ENCODE data around the gene ZFAND3.
A peak's percentile ranks its signal among the peaks of the same experiment; 100 is the strongest.

Gene ZFAND3

DNA sequence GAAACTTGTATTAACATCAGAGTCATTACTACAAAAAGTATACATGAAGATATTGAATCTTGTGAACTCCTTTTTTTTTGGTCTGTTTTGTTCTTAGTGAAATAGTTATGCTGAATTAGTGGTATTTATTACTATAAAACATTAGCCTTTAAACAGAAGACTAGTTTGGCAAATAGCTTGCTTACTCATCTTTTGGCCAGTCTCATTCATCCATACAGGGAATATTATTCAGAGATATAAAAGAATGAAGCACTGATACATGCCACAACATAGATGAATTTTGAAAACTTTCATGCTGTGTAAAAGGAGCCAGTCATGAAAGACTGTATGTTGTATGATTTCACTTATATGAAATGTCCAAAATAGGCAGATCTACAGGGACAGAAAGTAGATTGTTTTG is 205.9 kb downstream of the ZFAND3 start:
- H3K4me3 ChIP-seq (replicated peaks; ENCODE audit: low read depth, low read length): no peak overlapping the region
- TF ChIP-seq CTCF (IDR thresholded peaks at IDR 0.05; ENCODE audit: low read depth, low read length, missing control alignments): no peak
- DNase-seq (ENCODE audit: extremely low read depth, low read depth): no peak

DNA sequence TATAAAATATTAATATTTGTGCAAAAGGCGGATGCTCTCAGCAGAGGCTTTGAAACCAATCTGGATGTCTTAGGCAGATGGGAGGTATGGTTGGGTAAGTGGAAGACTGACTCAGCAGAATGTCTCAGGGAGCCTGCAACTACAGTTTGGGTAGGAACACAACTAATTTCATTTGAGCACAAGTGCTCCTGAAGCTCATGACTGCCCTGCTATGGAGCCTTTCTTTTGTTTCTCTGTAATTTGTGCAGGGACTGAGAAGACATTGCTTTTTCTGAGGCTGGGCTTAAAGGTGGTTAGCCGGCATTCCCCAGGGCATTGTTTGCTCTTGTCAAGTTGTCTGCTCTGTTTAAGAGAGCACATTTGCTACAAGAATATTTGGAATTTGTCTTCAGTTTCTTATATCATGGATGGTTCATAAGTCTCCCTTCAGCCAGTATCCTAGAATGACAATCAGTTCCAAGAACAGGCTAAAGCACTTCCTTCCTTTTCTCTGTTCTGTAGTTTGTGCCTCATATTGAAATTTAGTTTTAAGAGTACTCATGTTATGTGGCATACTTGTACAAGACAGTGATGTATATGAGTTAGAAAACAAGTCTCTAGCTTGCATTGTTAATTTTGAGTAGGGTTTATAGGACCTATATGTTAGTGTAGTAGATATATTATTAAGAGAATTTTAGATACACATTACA is 208.3 kb downstream of the ZFAND3 start:
- no peak overlapping the region for H3K4me3 ChIP-seq (replicated peaks; ENCODE audit: low read depth, low read length)
- no peak for TF ChIP-seq CTCF (IDR thresholded peaks at IDR 0.05; ENCODE audit: low read depth, low read length, missing control alignments)
- no peak for DNase-seq (ENCODE audit: extremely low read depth, low read depth)

GRCh38 chr6:38030380-38030779 is 210.9 kb downstream of the ZFAND3 start:
- H3K4me3 ChIP-seq (replicated peaks; ENCODE audit: low read depth, low read length): no peak overlapping the region
- DNase-seq (ENCODE audit: extremely low read depth, low read depth): no peak
- no peak for TF ChIP-seq CTCF (IDR thresholded peaks at IDR 0.05; ENCODE audit: low read depth, low read length, missing control alignments)

- TF ChIP-seq CTCF (IDR thresholded peaks at IDR 0.05; ENCODE audit: low read depth, low read length, missing control alignments): no peak
- no peak overlapping the region for H3K4me3 ChIP-seq (replicated peaks; ENCODE audit: low read depth, low read length)
- DNase-seq (ENCODE audit: extremely low read depth, low read depth): no peak
Observed at GRCh38 chr6:38032797-38033196, 213.3 kb downstream of the ZFAND3 start.

- H3K4me3 ChIP-seq (replicated peaks; ENCODE audit: low read depth, low read length): no peak overlapping the region
- no peak for DNase-seq (ENCODE audit: extremely low read depth, low read depth)
- TF ChIP-seq CTCF (IDR thresholded peaks at IDR 0.05; ENCODE audit: low read depth, low read length, missing control alignments): no peak
Observed at GRCh38 chr6:38033442-38033982, 214.0 kb downstream of the ZFAND3 start.

DNA sequence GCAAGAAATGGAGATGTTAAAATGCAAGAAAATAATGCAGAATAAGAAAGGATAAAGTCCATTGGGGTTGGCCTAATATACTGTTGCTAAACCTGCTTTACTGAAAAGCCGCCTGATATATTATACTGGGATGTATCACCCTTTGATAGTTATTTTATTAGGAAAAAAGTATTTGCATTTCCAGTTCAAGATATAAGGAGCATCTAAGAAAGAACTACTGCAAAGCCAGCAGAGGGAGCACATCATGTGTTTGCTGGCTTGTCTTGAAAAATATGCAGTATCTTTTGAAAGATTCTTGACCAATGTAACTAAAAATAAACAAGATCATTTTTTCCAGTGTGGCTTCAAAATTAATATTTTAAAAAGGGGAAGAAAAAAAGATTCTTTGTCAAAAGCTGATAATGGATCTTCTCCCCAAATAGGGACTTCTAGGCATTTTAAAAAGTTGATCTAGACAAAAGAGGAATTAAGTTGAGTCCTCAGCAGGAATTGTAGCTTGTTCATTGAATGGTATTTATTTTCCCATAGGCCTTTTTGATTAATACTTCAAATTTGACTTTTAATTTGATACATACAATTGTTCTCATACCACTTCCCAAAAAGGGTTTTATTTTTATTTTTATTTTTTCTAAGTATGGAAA is 214.9 kb downstream of the ZFAND3 start:
- DNase-seq (ENCODE audit: extremely low read depth, low read depth): no peak
- TF ChIP-seq CTCF (IDR thresholded peaks at IDR 0.05; ENCODE audit: low read depth, low read length, missing control alignments): peak; percentile 59
- H3K4me3 ChIP-seq (replicated peaks; ENCODE audit: low read depth, low read length): no peak overlapping the region

Measured in HFF-Myc (cell line).